AG04450 (cell line): ENCODE data around the gene NT5M. TPM values are rescaled to one million over a fixed set of nuclear protein-coding genes. Genes with fewer than 3 reads are reported as not detected.

Experiments used
- CTCF ChIA-PET: fragments of 300-600, 350-600 bp; formaldehyde crosslinking; extraction: SDS; loops from one replicate; lab custom pipeline; 2022; ENCODE audit warnings: antibody characterized with exemption, inconsistent platforms; lab: Charles Lee
- POLR2A ChIA-PET: fragments of 350-600 bp; formaldehyde crosslinking; extraction: SDS; loops from one replicate; lab custom pipeline; 2021; ENCODE audit warnings: antibody characterized with exemption, inconsistent platforms; lab: Yijun Ruan, JAX
- DNase-seq: peaks from one replicate; pipeline ENCODE4 v3.0.0-alpha.2; 2011; ENCODE audit warnings: low read depth, low spot score
- H3K27ac ChIP-seq: one replicate; pipeline ENCODE4 v1.5.1; 2012; ENCODE audit warnings: low read depth, low read length, control low read depth
- H3K27me3 ChIP-seq: one replicate; pipeline ENCODE4 v1.6.0; 2012; ENCODE audit warnings: low read length; ENCODE audit not compliant: control insufficient read depth, insufficient read depth
- H3K4me3 ChIP-seq: 2 replicates; pipeline ENCODE4 v1.5.1; 2011; ENCODE audit warnings: mild to moderate bottlenecking, low read depth, low read length, control low read depth
- H3K9me3 ChIP-seq: 2 replicates; pipeline ENCODE4 v1.5.1; 2012; ENCODE audit warnings: low read length; ENCODE audit not compliant: control insufficient read depth, insufficient read depth
- polyA plus RNA-seq: library from polyadenylated mRNA; depleted of rRNA; stranded (reverse); fragments of >200 nt; gene quantifications from 2 replicates; pipeline ENCODE4 v1.2.3, GENCODE V29; 2011
- TF ChIP-seq, protein P1 (sequence below): IDR thresholded peaks from 2 replicates; pipeline ENCODE4 v1.5.1; 2011; ENCODE audit warnings: low read depth, low read length, control low read depth, inconsistent platforms

The NT5M gene
- polyA plus RNA-seq, 1 experiment: 0.36 TPM

DNA sequence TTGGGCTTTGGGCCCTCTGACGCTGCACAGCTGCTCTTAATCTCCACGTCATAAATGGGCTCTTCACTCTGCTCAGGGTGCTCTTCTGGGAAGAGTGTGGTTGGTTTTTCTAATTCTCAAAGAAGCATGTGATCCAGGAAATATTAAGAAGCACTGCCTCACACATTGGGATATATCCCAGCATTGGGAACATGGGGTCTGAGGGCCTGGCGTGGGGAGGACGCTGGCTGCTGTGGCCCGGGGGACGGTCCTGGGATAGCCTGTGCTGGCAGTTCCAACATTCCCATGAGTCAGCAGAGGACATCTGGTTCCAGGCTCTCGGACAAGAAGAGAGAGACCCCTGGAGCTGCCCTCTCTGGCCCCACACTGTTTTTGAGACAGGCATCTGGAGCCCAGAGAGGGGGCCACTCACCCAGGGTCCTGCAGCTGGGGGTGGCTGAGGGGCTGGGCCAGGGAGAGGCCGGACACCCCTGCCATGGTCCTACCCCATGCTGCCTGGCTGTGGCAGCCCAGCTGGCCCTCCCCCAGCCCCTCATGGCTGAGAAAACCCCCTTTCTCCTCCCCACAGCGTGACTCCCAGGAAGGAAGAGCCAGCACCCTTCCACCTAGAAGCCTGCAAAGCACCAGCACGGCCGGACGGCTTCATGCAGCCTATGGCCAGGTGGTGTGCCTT, 58.8 kb downstream of the NT5M start:
- DNase-seq: no peak
- no peak overlapping the region for H3K4me3 ChIP-seq
- no peak overlapping the region for H3K27ac ChIP-seq
- H3K27me3 ChIP-seq: peaks cover 8% of the 10 kb centered on the region
- H3K9me3 ChIP-seq: peaks cover 15% of the 10 kb centered on the region
- ChIA-PET POLR2A (no interaction called here), CTCF (no interaction called here)
- TF ChIP-seq, protein P1, sequence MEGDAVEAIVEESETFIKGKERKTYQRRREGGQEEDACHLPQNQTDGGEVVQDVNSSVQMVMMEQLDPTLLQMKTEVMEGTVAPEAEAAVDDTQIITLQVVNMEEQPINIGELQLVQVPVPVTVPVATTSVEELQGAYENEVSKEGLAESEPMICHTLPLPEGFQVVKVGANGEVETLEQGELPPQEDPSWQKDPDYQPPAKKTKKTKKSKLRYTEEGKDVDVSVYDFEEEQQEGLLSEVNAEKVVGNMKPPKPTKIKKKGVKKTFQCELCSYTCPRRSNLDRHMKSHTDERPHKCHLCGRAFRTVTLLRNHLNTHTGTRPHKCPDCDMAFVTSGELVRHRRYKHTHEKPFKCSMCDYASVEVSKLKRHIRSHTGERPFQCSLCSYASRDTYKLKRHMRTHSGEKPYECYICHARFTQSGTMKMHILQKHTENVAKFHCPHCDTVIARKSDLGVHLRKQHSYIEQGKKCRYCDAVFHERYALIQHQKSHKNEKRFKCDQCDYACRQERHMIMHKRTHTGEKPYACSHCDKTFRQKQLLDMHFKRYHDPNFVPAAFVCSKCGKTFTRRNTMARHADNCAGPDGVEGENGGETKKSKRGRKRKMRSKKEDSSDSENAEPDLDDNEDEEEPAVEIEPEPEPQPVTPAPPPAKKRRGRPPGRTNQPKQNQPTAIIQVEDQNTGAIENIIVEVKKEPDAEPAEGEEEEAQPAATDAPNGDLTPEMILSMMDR: no peak

- no peak for DNase-seq
- H3K9me3 ChIP-seq: peaks cover 15% of the 10 kb centered on the region
- TF ChIP-seq, protein P1: no peak
- ChIA-PET CTCF (no interaction called here), POLR2A (no interaction called here)
- no peak overlapping the region for H3K4me3 ChIP-seq
- peaks cover 9% of the 10 kb centered on the region for H3K27me3 ChIP-seq
- no peak overlapping the region for H3K27ac ChIP-seq
Measured at GRCh38 chr17:17362540-17362930, 59.4 kb downstream of the NT5M start.

DNA sequence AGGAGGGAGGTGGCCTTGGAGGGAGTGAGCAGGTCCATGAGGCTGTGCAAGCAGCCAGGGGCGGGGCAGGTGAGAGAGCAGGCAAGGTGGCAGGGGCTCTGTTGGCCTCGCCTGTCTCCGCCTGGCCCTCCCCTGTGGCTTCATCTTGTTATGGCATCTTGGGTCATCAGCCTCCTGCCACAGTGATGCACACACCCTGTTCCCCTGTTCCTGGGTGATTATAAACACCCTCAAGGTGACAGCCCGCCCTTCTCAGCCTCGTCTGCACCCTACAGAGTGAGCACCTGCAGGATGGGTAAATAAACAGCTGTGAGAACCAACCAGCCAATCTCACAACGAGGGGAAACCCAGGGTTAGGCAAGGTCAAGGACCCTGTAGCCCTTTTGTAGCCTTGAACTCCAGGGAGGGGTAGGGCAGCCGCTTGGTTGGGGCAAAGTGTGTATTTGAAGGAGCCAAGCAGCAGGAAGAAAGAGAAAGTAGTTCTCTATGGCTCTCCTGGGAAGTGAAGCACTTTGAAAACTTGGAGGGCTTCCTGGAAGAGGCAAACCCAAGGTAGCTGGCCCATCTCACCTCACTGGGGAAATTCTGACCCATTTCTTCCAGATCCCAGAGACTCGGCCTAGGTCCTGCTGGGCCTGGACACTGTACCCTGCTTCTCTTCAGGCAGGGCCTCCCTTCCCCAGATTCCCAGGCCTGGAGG, 60.6 kb downstream of the NT5M start:
- peaks cover 12% of the 10 kb centered on the region for H3K27me3 ChIP-seq
- ChIA-PET CTCF (interaction anchor here (1.1 to 1.2 kb wide), 2 partner anchors 9 to 76 kb away, joined by 3 to 6 read pairs; no protein-coding TSS in a partner anchor), POLR2A (interaction anchor here (0.6 kb wide), 1 partner anchor 133 kb away, joined by 5 read pairs; the partner anchor contains the start of gene RASD1)
- TF ChIP-seq, protein P1: no peak
- peaks cover 15% of the 10 kb centered on the region for H3K9me3 ChIP-seq
- no peak overlapping the region for H3K4me3 ChIP-seq
- DNase-seq: no peak
- H3K27ac ChIP-seq: no peak overlapping the region

GRCh38 chr17:17364338-17364667, 61.1 kb downstream of the NT5M start:
- ChIA-PET POLR2A (no interaction called here), CTCF (interaction anchor here (1.1 to 1.2 kb wide), 2 partner anchors 10 to 76 kb away, joined by 3 to 6 read pairs; no protein-coding TSS in a partner anchor)
- Histone ChIP-seq H3K9me3 (peaks cover 12% of the 10 kb centered on the region), H3K4me3 (no peak overlapping the region), H3K27ac (no peak overlapping the region), H3K27me3 (peaks cover 12% of the 10 kb centered on the region)
- TF ChIP-seq, protein P1: no peak
- DNase-seq: no peak
